ENCODE measurements around the gene GCK.

The GCK gene

DNA sequence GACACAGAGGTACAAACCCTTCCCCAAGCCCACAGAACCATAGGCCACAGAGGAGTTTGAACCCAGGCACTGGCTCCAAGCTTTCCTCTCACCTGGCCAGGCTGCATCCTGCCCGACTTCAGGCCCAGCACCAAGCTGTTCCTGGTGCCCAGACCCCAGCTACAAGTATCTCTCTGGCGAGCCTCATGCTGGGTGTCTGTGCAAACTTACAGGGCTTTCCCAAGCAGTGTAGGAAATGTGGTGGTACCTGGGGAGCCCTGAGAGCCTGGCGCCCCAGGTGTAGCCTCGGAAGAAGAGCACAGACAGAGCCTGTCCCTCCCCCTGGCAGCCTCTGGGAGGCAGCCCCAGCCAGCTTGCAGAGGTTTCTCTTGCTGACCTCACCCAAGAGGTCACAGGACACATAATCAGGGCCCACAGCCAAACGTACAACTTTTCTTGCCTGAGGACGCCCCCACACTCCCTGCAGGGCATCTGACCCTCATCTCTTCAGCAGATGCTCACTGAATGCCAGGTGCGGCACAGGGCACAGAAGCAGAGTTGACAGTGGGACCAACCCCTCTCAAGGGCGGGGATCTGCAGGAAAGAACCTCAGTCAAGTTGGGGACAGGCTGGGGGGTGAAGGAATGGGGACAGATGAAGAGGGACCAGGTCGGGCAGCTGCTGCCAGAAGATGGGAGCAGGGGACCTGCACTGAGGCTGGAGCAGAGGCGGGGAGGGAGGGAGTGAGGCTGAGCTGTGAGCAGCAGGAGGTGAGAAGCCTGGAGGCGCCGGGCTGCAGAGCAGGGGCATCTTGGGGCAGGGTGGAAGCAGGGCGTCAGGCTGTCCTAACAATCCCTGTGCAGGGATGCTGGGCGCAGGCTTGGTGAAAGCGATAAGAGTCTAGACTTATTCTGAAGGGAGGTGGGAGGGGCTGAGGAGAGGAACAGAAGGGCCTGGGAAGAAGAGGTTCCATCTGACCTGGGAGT is 31.8 kb downstream of the GCK start:
- DNase-seq (ENCODE audit: low read depth in 4 of 4, low spot score in 1 of 4): no peak

DNA sequence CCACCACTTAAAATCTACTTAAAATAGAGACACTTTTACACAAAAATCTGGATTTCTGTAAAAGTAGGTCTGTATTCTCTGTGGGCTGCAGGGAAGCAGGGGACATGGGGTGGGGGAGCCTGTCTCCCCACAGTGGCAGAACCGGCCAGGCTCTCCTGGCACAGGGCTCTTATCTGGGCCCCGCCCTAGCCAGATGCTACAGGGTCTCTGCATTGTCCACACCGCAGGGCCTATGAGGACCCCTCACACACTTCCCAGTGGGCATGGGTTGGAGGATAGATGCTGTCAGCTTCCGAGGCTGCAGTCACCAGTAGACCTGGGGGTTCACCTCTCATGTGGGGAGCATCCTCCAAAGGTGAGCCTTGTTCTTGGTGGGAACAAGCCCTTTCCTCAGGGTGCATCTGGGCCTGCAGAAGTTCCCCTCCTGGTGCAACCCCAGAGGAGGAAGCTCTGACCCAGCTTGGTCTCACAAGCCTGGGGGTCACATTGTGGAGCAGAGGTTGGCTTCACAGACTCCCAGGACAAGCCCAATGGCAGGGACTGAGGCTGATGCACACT is 32.7 kb downstream of the GCK start:
- DNase-seq (ENCODE audit: low read depth in 4 of 4, low spot score in 1 of 4): no peak

DNA sequence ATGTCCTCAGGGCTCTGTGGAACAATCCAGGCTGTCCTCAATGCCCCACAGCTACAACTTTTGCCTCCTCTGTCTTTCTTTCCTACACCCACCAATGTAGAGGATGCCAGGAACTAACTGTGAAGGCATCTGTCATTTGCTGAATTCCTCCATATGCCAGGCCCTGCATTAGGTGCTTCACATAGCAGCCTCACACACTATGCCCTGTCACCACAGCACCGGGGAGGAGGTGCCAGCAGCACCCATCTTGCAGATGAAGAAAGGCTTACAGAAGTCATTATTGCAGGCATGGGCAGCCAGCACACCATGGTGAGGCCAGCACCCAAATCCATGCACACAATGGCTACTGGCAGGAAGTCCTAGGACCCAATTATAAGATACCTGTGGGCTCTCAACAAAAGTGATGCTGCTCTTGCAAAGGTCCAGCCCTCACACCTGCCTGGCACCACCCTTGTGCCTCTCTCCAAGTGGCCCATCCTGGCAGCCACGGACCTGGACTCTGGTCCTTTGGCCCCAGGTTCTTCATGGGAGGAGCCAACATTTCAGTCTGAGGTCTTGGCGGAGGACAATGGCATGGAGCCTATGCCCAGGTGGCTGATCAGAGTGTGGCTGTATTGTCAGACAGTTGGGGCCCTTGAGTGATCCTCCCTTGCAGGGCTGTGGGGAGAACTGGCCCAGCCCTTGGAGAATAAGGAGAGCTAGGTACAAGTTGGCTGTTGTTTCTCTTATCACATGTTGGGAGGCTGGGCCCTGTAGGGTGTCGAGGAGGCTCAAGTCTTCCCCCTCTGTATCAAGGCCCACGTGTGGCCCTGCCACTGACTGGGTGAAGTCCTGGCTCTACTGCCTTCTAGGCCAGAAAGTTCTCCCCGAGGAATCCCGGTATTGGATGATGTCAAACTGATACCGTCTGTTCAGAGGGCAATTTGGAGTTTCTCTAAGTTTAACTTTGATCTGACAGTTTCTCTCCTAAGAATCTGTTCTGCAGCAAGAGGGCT is 33.8 kb downstream of the GCK start:
- no peak for DNase-seq (ENCODE audit: low read depth in 4 of 4, low spot score in 1 of 4)

DNA sequence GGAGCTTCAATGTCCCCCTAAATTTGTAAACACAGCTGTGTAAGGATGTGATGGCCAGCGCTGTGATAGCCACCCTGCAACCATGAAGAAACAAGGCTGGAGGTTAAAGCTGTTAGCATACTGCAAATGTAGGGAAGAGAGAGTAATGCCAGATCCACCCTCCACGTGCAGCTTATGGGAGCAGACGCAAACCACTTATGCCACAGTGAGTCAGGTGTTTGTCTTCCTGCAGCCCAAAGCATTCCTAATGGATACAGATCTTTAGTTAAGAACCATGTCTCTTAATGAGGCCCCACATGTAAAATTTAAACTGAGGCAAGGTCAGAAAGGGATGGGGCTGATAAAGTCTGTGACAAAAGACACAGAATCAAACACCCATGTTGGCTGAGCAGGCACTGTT is 34.5 kb downstream of the GCK start:
- no peak for DNase-seq (ENCODE audit: low read depth in 4 of 4, low spot score in 1 of 4)

DNA sequence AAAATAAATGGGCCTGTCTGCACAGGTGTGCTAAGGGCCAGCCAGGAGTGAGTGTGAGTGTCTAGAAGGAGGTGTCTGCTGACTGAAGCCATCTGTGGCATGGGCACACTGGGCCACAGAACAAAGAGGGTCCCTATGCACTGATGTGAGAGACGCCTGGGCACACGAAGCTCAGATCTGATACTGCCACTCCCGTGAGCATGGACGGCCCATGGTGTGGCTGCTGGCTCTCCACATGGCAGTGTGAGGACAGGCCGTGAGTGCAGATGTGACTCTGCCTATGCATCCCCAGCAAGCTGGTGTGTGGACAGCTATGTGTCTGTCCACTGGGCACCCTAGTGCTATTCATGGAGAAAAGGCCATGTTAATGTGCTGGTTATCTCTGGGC is 35.3 kb downstream of the GCK start:
- no peak for DNase-seq (ENCODE audit: low read depth in 4 of 4, low spot score in 1 of 4)

DNA sequence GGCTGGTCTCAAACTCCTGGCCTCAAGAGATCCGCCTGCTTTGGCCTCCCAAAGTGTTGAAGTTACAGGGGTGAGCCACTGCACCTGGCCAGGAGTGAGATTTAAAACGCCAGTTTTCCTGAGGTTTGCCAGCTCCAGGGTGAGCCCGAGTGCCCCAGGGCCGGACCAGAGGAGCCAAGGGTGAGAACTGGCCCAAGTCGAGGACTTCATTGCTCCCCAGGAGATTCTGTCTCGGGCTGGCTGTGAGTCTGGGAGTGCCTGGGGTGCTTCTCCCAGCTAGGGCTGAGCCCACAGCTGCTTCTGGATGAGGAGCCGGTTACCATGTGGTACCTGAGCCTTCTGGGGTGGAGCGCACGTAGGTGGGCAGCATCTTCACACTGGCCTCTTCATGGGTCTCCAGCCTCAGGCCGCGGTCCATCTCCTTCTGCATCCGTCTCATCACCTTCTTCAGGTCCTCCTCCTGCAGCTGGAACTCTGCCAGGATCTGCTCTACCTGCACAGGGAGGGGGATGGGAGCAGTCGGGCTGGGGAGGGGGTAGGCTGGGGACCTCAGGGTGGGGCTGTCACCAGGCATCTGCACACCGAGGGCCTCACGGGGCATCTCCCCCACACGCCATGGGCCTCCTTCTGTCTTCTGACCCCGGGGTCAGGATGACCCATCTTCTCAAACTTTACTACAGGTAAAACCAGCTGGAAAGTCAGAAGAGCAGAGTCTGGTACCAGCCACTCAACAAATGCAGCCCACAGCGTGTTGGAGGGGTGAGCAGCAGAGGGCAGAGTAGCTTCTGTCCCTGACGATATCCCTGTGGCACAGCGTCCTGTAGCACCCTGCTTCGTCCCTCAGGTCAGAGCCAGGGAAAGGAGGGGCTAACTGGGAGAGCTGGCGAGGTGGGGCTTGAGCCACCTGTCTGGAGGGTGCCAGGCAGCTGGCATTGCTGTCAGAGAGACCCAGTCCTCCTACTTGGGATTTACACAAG is 36.0 kb downstream of the GCK start:
- no peak for DNase-seq (ENCODE audit: low read depth in 4 of 4, low spot score in 1 of 4)

DNA sequence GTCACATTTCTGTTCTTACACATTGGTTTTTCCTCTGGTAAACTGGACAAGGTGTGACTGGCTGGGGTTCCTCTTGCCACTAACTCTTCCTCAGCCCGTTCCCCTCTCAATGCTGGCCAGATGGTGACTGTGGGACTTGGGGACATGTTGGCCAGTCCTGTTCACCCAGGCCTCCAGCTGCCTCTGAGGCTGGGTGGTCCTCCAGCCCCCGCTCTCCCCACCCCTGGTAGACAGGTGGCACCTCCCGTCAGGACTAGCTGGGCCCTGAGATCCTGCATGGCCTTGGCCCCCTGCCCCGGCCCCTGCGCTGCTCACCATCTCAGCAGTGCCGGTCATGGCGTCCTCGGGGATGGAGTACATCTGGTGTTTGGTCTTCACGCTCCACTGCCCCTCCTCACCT is 37.3 kb downstream of the GCK start:
- DNase-seq (ENCODE audit: low read depth in 4 of 4, low spot score in 1 of 4): no peak

DNA sequence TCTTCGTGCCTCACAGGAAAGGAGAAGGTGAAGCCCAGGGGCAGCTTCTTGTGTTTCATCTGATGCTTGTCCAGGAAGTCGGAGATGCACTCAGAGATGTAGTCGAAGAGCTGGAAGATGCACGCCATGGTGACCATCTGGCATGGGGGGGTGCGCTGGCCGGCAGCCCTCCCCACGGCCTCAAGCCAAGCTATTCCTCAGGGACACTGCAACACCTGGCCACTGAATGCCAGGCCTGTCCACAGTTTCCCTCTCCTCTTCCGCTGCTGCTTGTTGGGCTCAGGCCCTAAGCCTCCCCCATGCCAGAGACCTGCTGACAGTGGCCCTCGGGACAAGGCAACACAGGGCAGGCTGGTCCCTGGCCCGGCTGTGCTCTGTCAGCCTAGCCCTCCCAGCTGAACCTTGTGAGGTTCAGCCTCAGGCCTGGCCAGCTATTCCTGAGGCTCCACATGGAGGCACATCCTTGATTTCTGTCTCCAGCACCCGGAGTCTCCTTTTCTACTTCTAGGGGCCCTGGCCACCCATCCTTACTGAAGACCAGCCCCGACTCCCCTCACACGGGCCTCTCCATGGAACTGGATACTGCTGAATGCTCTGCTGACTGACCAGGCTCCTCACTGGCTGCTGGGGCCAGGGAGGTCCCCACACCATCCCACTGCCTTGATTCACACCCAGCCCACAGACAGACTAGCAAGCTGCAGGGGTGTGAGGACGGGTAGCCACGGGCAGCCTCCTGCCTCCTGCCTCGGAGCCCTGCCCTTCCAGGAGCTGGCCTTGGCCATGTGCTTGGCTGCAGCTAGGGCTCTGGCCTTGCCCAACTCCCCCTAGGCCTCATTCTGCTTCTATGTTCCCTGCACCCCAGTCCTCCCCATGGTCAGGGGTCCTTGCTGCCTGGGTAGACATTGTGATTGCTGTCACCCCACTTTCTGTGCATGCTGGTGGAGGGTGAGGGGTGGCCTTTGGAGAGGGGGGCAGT is 38.0 kb downstream of the GCK start:
- DNase-seq (ENCODE audit: low read depth in 4 of 4, low spot score in 1 of 4): no peak

DNA sequence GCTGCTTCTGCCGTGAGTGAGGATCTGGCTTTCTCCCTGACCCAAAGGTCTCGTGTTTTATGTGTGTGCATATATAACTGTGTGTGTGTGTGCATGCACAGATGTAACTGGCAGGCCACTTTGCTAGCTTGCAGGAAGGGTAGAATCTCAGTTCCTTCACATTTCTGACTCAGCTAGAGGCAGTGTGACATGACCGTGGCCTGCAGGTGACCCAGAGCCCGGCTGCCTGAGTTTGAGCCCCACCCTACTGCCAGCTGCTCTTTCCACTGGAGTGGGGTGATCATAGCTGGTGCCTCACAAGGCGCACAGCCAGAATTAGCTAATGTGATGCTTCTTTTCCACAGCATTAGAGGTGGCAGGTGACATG is 38.8 kb downstream of the GCK start:
- DNase-seq (ENCODE audit: low read depth in 4 of 4, low spot score in 1 of 4): no peak

DNA sequence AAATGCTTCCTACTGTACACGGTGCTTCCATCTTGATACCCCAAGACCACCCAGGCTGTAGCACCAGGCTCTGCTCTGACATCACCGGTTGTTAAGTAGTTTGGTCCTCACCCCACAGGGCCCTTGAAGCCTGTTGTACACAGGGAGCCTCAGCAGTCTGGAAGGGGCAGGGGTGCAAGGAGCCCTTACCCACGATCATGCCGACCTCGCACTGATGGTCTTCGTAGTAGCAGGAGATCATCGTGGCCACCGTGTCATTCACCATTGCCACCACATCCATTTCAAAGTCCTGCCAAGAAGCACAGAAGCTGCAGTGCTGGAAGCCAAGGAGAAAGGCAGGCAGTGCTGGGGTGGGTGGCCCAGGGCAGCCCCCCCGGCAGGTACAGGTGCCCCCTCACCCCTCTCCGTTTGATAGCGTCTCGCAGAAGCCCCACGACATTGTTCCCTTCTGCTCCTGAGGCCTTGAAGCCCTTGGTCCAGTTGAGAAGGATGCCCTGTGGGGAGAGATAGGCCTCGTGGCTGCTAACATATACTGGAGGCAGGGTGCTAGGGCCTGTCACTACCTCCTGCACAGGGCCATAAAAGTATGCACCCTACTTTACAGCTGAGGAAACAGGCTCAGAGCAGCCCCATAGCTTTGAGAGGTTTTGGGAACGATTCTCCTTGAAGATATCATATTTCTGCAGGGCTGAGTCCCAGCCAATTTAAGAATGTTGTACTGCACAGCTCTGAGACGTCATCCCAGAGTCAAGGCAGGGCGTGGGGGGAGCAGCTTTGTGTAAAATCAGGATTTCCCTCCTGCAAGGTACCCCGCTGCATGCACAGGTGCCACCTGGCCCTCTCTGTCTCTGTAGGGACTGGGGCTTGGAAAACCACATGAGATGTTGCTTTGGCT is 39.4 kb downstream of the GCK start:
- DNase-seq (ENCODE audit: low read depth in 4 of 4, low spot score in 1 of 4): no peak

DNA sequence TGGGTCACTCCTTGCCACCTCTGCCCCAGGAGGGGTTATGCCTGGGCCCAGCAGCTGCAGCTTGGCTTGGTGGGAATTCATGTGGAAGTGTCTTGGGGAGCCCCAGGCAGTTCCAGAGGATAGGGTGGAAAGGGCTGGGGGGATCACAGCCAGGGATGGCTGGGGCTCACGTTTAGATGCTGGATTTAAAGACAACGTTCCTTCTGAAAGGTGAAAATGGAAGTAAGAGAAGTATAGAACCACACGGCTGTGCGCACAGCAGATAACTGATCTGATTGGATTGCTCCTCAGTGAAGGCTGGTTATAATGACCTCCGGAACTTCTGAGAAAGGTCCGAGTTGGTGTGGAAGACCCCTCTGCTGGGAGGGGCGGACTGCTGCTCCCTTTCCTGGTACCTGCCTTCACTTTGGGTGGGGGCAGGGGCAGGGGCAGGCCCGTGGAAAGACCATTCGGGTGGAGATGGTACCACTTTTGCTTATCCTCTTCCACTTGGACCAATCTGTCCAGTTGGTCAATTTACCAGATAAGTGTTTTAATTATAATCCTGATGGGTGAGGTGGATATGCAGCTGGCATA is 40.2 kb downstream of the GCK start:
- DNase-seq (ENCODE audit: low read depth in 4 of 4, low spot score in 1 of 4): no peak

DNA sequence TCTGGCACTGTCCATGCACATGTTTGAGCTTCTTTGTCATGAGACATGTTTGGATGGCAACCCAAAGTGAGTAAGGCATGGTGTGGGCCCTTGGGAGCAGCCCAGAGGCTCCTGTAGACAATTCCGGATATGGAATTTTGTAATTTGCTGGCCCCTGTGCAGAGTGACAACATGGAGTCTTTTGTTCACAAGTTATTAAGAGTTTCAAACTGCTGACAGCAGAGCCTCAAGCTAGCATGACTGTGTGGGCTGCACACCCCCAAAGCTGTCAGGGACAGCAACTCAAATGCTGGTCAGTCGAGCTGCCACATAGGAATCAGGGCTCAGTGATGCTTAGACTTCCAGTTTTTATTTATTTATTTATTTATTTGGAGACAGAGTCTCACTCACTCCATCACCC is 41.1 kb downstream of the GCK start:
- DNase-seq (ENCODE audit: low read depth in 4 of 4, low spot score in 1 of 4): no peak

DNA sequence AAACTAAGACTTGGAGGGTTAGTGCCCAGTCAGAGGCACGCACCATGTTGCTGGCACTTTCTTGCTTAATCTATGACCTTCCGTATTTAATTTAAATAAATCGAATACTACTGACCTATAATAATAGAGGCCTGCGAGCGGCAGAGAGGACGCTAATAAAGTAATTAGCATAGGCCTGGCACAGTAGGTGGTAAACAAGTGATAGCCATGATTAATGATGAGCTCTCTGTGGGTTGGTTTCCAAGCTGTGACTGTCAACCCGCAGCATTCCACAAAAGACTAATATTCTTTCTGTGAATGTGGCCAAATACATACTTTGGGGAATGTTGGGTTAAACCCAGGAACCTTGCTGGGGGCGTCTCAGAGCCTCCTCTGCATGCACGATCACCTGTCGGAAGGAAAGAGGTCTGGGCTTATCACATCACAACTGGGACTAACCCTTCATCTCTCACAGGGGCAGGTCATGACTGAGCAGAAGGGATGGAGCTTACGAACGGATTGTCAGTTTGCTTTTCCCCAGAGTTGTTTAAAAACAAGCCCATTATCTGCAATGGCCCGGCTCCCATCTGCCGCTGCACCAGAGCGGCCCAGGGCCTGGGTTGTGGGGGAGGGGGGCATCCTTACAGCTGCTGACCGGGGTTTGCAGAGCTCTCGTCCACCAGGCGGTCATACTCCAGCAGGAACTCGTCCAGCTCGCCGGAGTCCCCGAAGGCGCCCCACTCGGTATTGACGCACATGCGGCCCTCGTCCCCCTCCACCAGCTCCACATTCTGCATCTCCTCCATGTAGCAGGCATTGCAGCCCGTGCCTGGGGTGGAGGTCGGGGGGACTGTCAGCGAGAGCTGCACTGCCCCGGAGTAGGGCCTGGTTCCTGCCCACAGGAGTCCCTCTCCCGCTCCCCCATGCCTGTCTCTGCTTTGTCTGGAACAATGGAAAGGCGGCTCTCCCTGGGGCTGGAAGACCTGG is 41.9 kb downstream of the GCK start:
- no peak for DNase-seq (ENCODE audit: low read depth in 4 of 4, low spot score in 1 of 4)

DNA sequence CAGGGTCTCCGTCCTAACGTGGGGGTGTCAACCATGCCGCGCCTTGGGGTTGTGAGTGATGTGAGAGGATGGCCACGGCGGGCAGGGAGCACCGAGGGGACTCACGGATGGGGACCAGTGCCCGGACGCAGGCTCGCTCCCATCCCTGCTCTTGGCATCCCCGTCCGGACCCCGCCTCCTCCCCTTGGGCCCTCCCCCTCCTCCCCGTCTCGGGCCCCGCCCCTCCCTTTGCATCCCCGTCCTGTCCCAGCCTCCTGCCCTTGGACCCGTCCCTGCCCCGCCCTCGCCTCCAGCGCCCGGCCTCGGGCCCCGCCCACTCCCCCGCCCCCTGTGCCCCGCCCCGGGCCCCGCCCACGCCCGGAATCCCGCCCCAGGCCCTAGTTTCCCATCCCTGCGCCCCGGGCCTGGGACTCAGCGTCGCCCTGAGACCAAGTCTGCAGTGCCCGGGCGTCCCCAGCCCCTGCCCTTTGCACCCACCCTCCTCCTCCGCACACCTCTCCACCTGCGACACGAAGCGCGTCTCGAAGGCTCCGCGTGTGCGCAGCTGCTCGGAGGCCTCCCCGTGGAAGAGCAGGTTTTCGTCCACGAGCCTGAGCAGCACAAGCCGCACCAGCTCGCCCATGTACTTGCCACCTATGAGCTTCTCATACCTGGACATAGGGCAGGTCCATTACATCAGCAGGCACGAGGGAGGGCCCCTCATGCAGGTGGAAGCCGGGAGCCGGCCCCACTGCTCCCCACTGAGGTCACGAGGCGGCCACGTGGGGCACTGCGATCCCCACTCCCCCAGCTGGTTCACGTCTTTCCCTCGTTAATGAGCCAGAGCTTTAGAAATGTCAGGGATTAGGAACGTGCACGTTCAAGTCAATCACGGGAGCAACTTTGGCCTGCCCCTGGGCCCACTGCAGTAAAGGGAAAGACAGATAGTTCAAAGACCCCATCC is 43.0 kb downstream of the GCK start:
- DNase-seq (ENCODE audit: low read depth in 4 of 4, low spot score in 1 of 4): peak; percentile 27 to 63 (median 50)

DNA sequence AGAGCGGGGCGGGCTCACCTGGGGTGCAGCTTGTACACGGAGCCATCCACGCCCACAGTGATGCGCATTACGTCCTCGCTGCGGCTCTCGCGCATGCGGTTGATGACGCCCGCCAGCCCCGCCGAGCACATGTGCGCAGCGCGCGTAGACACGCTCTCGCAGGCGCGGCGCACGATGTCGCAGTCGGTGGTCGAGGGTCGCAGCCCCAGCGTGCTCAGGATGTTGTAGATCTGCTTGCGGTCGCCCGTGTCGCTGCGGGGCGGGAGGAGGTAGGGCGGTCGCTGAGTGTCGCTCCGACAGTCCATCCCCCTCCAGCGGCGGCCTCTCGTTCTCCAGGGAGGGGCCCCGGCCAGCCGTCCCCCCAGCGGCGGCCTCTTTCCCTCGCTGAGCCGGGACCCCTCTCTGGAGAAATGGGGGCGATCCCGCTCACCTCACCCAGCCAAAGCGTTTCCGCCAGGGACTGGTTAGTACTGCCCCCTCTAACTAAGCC is 43.7 kb downstream of the GCK start:
- DNase-seq (ENCODE audit: low read depth in 4 of 4, low spot score in 1 of 4): peak in 3 of 4 experiments; percentile 32 to 44 (median 37)

Data from stimulated activated CD4-positive, alpha-beta T cell treated with anti-CD3 and anti-CD28 coated beads, Interleukin-1b, Interleukin-23, amount 100 ng/mL, for 24 hours (primary cell).